Neural progenitor cell (in vitro differentiated cells): Measurements from ENCODE around the gene TRPM1.

Source experiments
- EZH2 ChIP-seq: fragments of 200-600 bp; sonication (generic); IDR thresholded peaks from 2 replicates; pipeline ENCODE4 v1.6.1; 2017; ENCODE audit warnings: antibody characterized with exemption, mild to moderate bottlenecking, moderate library complexity
- EZH2phosphoT487 ChIP-seq: fragments of 200-600 bp; sonication (generic); IDR thresholded peaks from 2 replicates; pipeline ENCODE4 v1.6.1; 2017; ENCODE audit warnings: antibody characterized with exemption
- TF ChIP-seq, protein P1 (sequence below): fragments of 200-600 bp; sonication (generic); IDR thresholded peaks from 2 replicates; pipeline ENCODE4 v1.5.1; 2017; ENCODE audit warnings: antibody characterized with exemption, mild to moderate bottlenecking

DNA sequence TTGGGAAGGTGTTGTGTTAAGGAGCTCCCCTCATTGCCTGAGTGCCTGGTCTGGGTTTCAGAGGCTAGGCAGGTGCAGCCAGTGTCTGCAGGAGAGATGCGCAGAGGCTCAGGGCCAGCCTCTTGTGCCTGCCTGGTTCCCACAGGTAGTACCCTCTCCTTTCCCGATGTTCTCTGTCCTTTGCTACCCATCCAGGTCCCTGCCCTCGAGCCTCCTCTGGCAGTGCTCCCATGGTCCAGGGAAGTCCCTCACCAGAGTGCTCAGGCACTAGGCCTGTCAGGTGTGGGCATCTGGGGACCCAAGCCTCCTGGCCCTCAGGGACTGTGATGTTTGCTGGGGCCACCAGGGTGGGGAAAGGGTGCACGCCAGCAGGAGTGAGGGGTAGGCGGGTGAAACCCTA lies 5.0 kb downstream of the TRPM1 start:
- TF ChIP-seq, protein P1, sequence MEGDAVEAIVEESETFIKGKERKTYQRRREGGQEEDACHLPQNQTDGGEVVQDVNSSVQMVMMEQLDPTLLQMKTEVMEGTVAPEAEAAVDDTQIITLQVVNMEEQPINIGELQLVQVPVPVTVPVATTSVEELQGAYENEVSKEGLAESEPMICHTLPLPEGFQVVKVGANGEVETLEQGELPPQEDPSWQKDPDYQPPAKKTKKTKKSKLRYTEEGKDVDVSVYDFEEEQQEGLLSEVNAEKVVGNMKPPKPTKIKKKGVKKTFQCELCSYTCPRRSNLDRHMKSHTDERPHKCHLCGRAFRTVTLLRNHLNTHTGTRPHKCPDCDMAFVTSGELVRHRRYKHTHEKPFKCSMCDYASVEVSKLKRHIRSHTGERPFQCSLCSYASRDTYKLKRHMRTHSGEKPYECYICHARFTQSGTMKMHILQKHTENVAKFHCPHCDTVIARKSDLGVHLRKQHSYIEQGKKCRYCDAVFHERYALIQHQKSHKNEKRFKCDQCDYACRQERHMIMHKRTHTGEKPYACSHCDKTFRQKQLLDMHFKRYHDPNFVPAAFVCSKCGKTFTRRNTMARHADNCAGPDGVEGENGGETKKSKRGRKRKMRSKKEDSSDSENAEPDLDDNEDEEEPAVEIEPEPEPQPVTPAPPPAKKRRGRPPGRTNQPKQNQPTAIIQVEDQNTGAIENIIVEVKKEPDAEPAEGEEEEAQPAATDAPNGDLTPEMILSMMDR, result no peak
- TF ChIP-seq EZH2phosphoT487 (no peak), EZH2 (no peak)
